ENCODE data around the gene MKNK1.

The MKNK1 gene

GRCh38 chr1:46522184-46522968 is 81.7 kb downstream of the MKNK1 start:
- DNase-seq (ENCODE audit: low read depth): no peak

DNA sequence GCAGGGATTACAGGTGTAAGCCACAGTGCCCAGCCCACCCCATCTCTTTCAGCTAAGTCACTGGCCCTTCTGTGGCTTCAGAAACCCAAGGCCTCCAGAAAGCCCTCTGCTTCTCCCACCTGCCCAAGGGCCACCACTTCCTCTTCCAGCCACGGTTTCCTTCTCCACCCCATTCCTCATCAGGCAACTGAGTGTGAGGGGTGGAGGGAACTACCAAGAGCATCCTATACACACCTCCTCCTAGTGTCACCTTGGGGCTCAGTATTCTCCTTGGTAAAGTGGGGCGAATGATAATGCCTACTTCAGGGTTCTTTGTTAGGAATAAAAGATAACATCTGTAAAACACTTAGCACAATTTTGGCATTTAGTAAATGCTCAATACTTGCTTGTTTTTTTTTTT is 82.7 kb downstream of the MKNK1 start:
- no peak for DNase-seq (ENCODE audit: low read depth)

DNA sequence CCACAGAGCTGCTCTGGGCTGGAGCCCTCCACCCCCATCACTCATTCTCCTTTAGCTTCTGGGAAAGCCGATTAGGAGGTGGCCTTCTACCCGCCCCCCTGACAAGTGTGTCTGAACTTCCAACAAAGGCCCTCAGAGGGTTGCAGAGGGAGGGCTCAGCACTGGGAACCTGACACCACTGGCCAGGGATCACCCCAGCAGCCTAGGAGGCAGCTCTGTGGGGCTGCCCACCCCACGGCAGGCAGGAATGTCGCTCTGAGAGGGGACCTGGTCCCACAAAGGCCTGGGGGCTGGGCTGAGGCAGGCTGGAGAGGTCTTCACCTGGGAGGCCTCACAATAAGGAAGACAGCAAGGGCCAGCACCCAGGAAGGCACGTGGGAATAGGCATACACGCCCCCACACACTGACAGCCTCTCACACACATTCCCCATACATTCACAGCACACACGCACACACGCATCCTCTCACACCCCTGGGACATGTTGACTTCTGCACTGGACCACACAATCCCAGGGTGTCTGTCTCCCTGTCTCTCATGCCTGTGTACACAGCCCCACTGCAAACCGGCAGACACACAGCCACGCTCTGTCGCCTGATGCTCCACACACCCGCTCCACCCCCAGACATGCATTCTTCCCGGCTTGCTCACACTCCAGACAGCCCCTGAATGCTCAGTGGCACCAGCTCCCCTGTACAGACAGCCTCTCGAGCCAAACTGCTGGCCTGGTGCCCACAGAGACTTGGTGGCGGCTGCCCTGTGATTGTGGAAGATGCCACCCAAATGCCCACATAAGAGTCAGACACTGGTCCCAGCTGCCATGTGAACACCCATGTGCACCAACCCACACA is 83.8 kb downstream of the MKNK1 start:
- no peak for DNase-seq (ENCODE audit: low read depth)

DNA sequence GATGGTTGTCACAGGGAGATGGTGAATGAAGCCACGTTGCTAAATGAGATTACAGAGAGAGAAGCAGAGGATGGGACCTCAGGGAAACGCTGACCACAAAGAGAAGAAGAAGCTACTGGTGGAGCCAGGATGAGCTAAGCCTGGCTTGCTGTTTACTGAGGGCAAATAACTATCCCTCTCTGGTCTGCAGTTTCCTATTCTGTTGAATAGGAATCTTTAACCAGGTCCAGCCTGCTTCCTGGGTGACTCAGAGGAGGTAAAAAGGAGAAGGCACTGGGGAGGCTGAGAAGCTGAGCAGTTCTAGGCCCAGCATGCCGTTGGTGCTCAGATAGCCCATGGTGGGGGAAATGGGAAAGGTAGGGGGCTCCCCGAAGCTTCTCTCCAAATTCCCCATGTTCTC is 84.9 kb downstream of the MKNK1 start:
- DNase-seq (ENCODE audit: low read depth): no peak

DNA sequence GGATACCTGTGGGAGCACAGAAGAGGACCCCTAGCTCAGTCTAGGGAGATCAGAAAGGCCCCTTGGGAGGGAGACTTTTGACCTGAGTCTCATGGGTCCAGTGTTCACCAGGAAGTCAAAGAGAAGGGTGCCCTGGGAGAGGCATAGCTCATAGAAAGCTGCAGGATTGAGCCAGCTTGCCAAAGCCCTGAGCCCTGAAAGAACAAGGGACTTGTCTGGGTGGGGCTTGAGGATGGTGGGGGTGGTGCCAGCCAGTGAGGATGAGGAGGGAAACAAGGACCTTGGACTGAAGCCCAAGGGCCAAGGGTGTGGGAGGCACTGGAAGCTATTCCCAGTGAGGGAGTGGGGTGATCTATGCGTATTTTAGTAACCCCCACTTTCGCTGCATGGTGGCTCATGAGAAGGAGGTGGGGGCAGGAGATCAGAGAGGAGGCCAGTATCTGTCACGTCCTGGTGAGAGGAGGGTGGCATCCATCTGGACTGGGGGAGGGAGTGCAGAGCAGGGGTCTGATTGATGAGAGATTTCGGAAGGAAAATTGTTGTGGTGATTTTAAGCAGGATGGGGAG is 86.1 kb downstream of the MKNK1 start:
- no peak for DNase-seq (ENCODE audit: low read depth)

- DNase-seq (ENCODE audit: low read depth): no peak
Measured at GRCh38 chr1:46517010-46517600, 87.0 kb downstream of the MKNK1 start.

DNA sequence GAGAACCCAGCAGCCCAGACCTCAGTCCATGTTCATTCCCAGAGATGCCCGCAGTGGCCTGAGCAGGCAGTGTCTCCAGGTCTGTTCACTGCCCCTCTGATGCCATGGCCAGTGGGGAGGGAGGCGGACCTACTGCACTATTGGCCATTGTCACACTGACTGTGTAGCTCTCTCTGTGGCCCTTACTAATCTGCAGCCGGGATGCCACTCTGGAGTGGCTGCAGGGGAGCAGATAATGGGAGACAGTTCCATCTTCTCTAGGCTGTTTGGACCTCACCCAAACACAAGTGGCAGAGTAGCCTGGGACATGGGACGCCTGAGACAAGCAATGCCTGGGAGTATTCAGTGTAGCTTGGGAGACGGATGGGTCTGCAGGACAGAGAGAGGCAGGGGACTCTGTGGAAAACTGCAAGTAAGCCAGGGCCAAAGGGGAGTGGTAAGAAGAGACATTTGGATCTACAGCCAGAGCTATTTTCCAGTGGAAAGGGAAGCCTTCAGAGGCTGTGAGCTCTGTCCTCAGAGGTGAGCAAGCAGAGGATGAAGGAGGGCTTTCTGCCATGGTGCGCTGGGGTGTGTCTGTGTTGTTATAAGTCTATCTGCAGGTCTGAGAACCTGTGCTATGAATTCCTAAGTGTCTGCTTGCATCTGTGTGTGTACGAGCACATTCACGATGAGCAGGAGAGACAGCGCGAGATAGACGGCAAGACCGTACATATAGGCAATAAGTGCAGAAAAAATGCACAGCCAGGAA is 87.7 kb downstream of the MKNK1 start:
- DNase-seq (ENCODE audit: low read depth): no peak

GRCh38 chr1:46515576-46515975 is 88.5 kb downstream of the MKNK1 start:
- no peak for DNase-seq (ENCODE audit: low read depth)

GRCh38 chr1:46513536-46513935 is 90.5 kb downstream of the MKNK1 start:
- no peak for DNase-seq (ENCODE audit: low read depth)

DNA sequence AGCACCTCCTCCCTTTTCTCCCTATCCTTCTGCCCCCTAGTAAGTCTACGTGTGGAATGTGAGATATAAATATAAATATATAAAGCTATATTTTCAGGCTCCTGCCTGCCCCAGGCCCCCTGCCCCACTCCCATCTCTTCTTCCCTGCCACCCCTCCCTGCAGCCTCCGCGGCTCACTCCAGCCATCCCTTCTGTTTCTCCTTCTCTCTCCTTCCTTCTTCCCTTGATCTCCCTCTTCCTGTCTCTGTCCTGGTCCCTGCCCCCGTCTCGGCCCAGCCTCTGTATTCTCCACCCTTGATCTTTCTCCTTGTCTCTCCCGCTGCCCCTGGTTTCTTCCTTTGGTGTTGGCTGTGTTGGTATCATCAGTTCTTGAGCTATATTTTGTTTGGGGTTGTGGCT is 91.3 kb downstream of the MKNK1 start:
- no peak for DNase-seq (ENCODE audit: low read depth)

GRCh38 chr1:46512135-46512791 is 91.8 kb downstream of the MKNK1 start:
- DNase-seq (ENCODE audit: low read depth): no peak

GRCh38 chr1:46510998-46511365 is 93.1 kb downstream of the MKNK1 start:
- no peak for DNase-seq (ENCODE audit: low read depth)

GRCh38 chr1:46510341-46510997 is 93.6 kb downstream of the MKNK1 start:
- DNase-seq (ENCODE audit: low read depth): no peak

DNA sequence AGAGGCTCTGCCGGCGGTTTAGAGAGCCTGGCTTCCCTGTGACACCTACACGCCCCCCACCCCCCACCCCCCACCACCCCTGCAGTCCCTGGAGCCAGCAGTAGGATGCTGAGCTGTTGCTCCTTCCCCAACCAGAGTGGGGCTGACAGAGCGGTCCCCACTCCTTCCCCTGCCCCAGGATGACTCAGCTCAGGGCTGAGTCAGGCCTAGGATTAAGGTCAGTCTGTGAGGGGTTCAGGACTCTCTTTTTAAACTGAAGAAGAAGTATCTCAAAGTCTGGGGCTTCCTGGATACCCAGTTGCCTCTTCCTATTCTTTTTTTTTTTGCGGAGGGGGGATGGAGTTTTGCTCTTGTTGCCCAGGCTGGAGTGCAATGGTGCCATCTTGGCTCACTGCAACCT is 95.3 kb downstream of the MKNK1 start:
- no peak for DNase-seq (ENCODE audit: low read depth)
